Ecto neural progenitor cell (in vitro differentiated cells): ENCODE data around the gene AP3D1.
A peak's percentile ranks its signal among the peaks of the same experiment; 100 is the strongest.
"Not testable (repeated sequence)": the region's sequence is repeated elsewhere in the genome, so short reads cannot be mapped to it uniquely, and the experiment has no call there.

ENCODE experiments used
- DNase-seq: peaks from one replicate; pipeline ENCODE4 v3.0.0-alpha.2; 2018; ENCODE audit warnings: low spot score

Gene AP3D1

GRCh38 chr19:2151339-2152229, at the start of gene AP3D1:
Gene AP3D1 (minus strand): TSS chr19:2151566. CDS start chr19:2151334, 232 bp downstream.
- peak; percentile 100 for DNase-seq

GRCh38 chr19:2200624-2201294, 49.4 kb upstream of the AP3D1 start:
- DNase-seq = not testable (repeated sequence)

- DNase-seq = no peak
Observed at GRCh38 chr19:2199861-2200623, 48.7 kb upstream of the AP3D1 start.

- DNase-seq = peak; percentile 76
Observed at GRCh38 chr19:2199215-2199614, 47.8 kb upstream of the AP3D1 start.

- DNase-seq = no peak
Observed at GRCh38 chr19:2198317-2198716, 47.0 kb upstream of the AP3D1 start.

GRCh38 chr19:2197270-2197669, 45.9 kb upstream of the AP3D1 start:
- no peak for DNase-seq

GRCh38 chr19:2195914-2196313, 44.5 kb upstream of the AP3D1 start:
- no peak for DNase-seq

- no peak for DNase-seq
Observed at GRCh38 chr19:2195361-2195760, 44.0 kb upstream of the AP3D1 start.

GRCh38 chr19:2194513-2195078, 43.2 kb upstream of the AP3D1 start:
- no peak for DNase-seq

GRCh38 chr19:2193807-2194206, 42.4 kb upstream of the AP3D1 start:
- no peak for DNase-seq

- DNase-seq = no peak
Observed at GRCh38 chr19:2192862-2193261, 41.5 kb upstream of the AP3D1 start.

GRCh38 chr19:2191456-2192310, 40.3 kb upstream of the AP3D1 start:
- no peak for DNase-seq

GRCh38 chr19:2190848-2191455, 39.6 kb upstream of the AP3D1 start:
- no peak for DNase-seq

- no peak for DNase-seq
Observed at GRCh38 chr19:2189880-2190279, 38.5 kb upstream of the AP3D1 start.

GRCh38 chr19:2188708-2189385, 37.5 kb upstream of the AP3D1 start:
- DNase-seq = no peak

GRCh38 chr19:2187159-2187558, 35.8 kb upstream of the AP3D1 start:
- no peak for DNase-seq

- no peak for DNase-seq
Observed at GRCh38 chr19:2186071-2186846, 34.9 kb upstream of the AP3D1 start.

GRCh38 chr19:2185734-2186070, 34.3 kb upstream of the AP3D1 start:
- no peak for DNase-seq

- no peak for DNase-seq
Observed at GRCh38 chr19:2184422-2184975, 33.1 kb upstream of the AP3D1 start.
